K562 (cell line): Measurements from ENCODE around the gene COX7A2. TPM values are rescaled to one million over a fixed set of nuclear protein-coding genes. Genes with fewer than 3 reads are reported as not detected.

ENCODE experiments used
- ATAC-seq: fragments of 200-7000 bp; cut with Tn5 transposase; 3 replicates; pipeline ENCODE4 v1.9.1; 2020; ENCODE audit warnings: moderate library complexity
- BruUV-seq: library from RNA; stranded (reverse); fragments of 400-500 nt; replicated peaks from 2 replicates; lab custom pipeline; 2021; lab: Mats Ljungman, UMichigan
- CTCF ChIA-PET: fragments of 300-600 bp; formaldehyde crosslinking; extraction: SDS; loops from one replicate; lab custom pipeline; 2021; ENCODE audit warnings: low intra/inter-chr PET ratio; lab: Yijun Ruan, JAX
- POLR2A ChIA-PET: fragments of 300-600, 350-650 bp; sonication (Branson Sonifier 250); formaldehyde crosslinking; extraction: SDS; loops from one replicate; lab custom pipeline; 2021; ENCODE audit warnings: antibody characterized with exemption, inconsistent platforms; lab: Yijun Ruan, JAX
- DNase-seq, 4 experiments: peaks; one replicate each; pipeline versions ENCODE4 v3.0.0 to v3.0.0-alpha.2; 2011 to 2018; ENCODE audit warnings: low spot score in 3 of 4, mixed read lengths in 3 of 4; ENCODE audit errors: extremely low read depth in 1 of 4
- FAIRE-seq: peaks from 2 replicates; lab custom pipeline; 2011; peaks lifted over from hg19 to GRCh38; lab: Jason Lieb, UNC
- H2AFZ ChIP-seq: 2 replicates; pipeline ENCODE4 v1.6.0; 2011; ENCODE audit warnings: low read depth, low read length, control low read depth, inconsistent platforms
- H3K27ac ChIP-seq: fragments of 200-600 bp; 3 replicates; pipeline ENCODE4 v1.8.0; 2011; ENCODE audit warnings: low read depth, mild to moderate bottlenecking, control low read depth, inconsistent platforms, low read length, moderate library complexity, mixed read lengths; ENCODE audit errors: extremely low read depth
- H3K27me3 ChIP-seq, 2 experiments: fragments of 300-600 bp in 1 of 2; 2 replicates in 1 of 2; 3 replicates in 1 of 2; pipeline versions ENCODE4 v1.6.0 to v1.8.0; 2011; ENCODE audit warnings: inconsistent platforms in 2 of 2, low read length in 2 of 2, mild to moderate bottlenecking in 1 of 2, mixed read lengths in 1 of 2, moderate library complexity in 1 of 2; ENCODE audit not compliant: control insufficient read depth in 2 of 2, insufficient read depth in 2 of 2
- H3K36me3 ChIP-seq: fragments of 300-600 bp; 3 replicates; pipeline ENCODE4 v1.8.0; 2011; ENCODE audit warnings: mild to moderate bottlenecking, low read length, inconsistent platforms; ENCODE audit not compliant: control insufficient read depth, insufficient read depth
- H3K4me1 ChIP-seq, 2 experiments: fragments of 200-600 bp in 1 of 2; replicated peaks in 1 of 2; 2 replicates in 1 of 2; 3 replicates in 1 of 2; pipeline versions ENCODE4 v1.5.1 to v1.8.0; 2011; ENCODE audit warnings: inconsistent platforms in 2 of 2, low read length in 2 of 2, mild to moderate bottlenecking in 1 of 2, mixed read lengths in 1 of 2, moderate library complexity in 1 of 2; ENCODE audit not compliant: control insufficient read depth in 2 of 2, insufficient read depth in 2 of 2
- H3K4me2 ChIP-seq: 2 replicates; pipeline ENCODE4 v1.6.1; 2011; ENCODE audit warnings: low read length, control low read depth, inconsistent platforms, mixed read lengths; ENCODE audit not compliant: insufficient read depth
- H3K4me3 ChIP-seq: fragments of 200-600 bp; sonication (generic), shearing (Covaris generic); 2 replicates; pipeline ENCODE4 v1.5.1; 2016; ENCODE audit warnings: control low read depth, inconsistent platforms
- H3K79me2 ChIP-seq: fragments of 200-600 bp; 3 replicates; pipeline ENCODE4 v1.8.0; 2011; ENCODE audit warnings: low read length, inconsistent platforms; ENCODE audit not compliant: control insufficient read depth, insufficient read depth
- H3K9ac ChIP-seq, 2 experiments: 2 replicates each; pipeline versions ENCODE4 v1.6.0 to v1.6.1; 2011; ENCODE audit warnings: low read depth in 2 of 2, low read length in 2 of 2, control low read depth in 1 of 2, inconsistent platforms in 1 of 2, mild to moderate bottlenecking in 1 of 2, mixed read lengths in 1 of 2; ENCODE audit not compliant: insufficient read depth in 1 of 2
- H3K9me1 ChIP-seq: one replicate; pipeline ENCODE4 v1.6.0; 2011; ENCODE audit warnings: inconsistent platforms, mild to moderate bottlenecking, low read length, moderate library complexity; ENCODE audit not compliant: control insufficient read depth, insufficient read depth
- H3K9me3 ChIP-seq: replicated peaks from 2 replicates; pipeline ENCODE4 v1.5.1; 2011; ENCODE audit warnings: low read depth, low read length, inconsistent platforms; ENCODE audit not compliant: control insufficient read depth, insufficient read depth
- H4K20me1 ChIP-seq: replicated peaks from 2 replicates; pipeline ENCODE4 v1.6.1; 2011; ENCODE audit warnings: low read length, inconsistent platforms, mixed read lengths; ENCODE audit not compliant: control insufficient read depth, insufficient read depth
- HNRNPH1 ChIP-seq: fragments of 200-400 bp; formaldehyde crosslinking; optimal IDR thresholded peaks from 2 replicates; pipeline ENCODE3; 2017; ENCODE audit warnings: low read depth, mild to moderate bottlenecking, low read length, moderate library complexity
- ILF3 ChIP-seq: fragments of 450-650 bp; IDR thresholded peaks from 2 replicates; pipeline ENCODE4 v1.6.1; 2018; ENCODE audit warnings: antibody characterized with exemption, mild to moderate bottlenecking, moderate library complexity, borderline replicate concordance
- MCM5 ChIP-seq: fragments of 450-650 bp; IDR thresholded peaks from 2 replicates; pipeline ENCODE4 v1.6.1; 2016; ENCODE audit warnings: low read depth
- SMARCE1 ChIP-seq: fragments of 450-650 bp; IDR thresholded peaks from 2 replicates; pipeline ENCODE4 v1.7.1; 2016; ENCODE audit warnings: mild to moderate bottlenecking
- ZBTB17 ChIP-seq: fragments of 450-650 bp; formaldehyde crosslinking; IDR thresholded peaks from 2 replicates; pipeline ENCODE4 v1.4.0; 2020; ENCODE audit warnings: mild to moderate bottlenecking
- ZBTB40 ChIP-seq, 2 experiments: fragments of 450-650 bp in 1 of 2; sonication (generic) in 1 of 2; formaldehyde crosslinking in 1 of 2; IDR thresholded peaks; 2 replicates each; pipeline versions ENCODE4 v1.7.1 to v1.9.0; 2016 to 2022; ENCODE audit warnings: inconsistent platforms in 1 of 2, mild to moderate bottlenecking in 1 of 2, missing genetic modification reagents in 1 of 2
- WGBS: fragments of 100-300 bp; shearing (Covaris generic); methylation state at CpG from one replicate; pipeline ENCODE4 v1.1.6; 2016; ENCODE audit warnings: low coverage, mixed read lengths; ENCODE audit not compliant: insufficient coverage; ENCODE audit errors: missing lambda C conversion rate; 5-methylcytosine and 5-hydroxymethylcytosine counted together
- in situ Hi-C: fragments of 300-500 bp; cut with MboI; formaldehyde crosslinking; loops from 4 replicates; pipeline ENCODE4 v1.15.0; 2018; ENCODE audit warnings: inconsistent platforms, mixed read lengths
- intact Hi-C: fragments of 100-400 bp; cut with micrococcal nuclease; formaldehyde crosslinking; loops from 2 replicates; pipeline ENCODE4 v1.14.2; 2022
- polyA plus RNA-seq, 8 experiments: library from polyadenylated mRNA; depleted of rRNA in 4 of 8; stranded (reverse) in 5 of 8; unstranded in 3 of 8; fragments of >200 nt; fragmentation: Nextera tagmentation in 2 of 8; fragmentation: Illumina TruSeq in 1 of 8; extraction: Ambion mirVana in 2 of 8; extraction: Trizol in 1 of 8; gene quantifications; 2 replicates each; pipeline versions ENCODE4 v1.2.1 to v1.2.3, GENCODE V29; 2011 to 2014; ENCODE audit warnings: inconsistent platforms in 1 of 8, missing spikeins in 1 of 8
- total RNA-seq, 7 experiments: library from RNA; depleted of rRNA in 6 of 7; stranded (reverse); fragments of >200 nt in 6 of 7; fragmentation: Illumina TruSeq in 2 of 7; extraction: Trizol in 2 of 7; gene quantifications; 2 replicates each; pipeline versions ENCODE4 v1.2.1 to v1.2.3, GENCODE V29; 2011 to 2021; ENCODE audit warnings: low replicate concordance in 1 of 7
- TF ChIP-seq, protein P1 (sequence below): fragments of 250-450 bp; sonication (Bioruptor Pico); IDR thresholded peaks from 2 replicates; pipeline ENCODE4 v1.5.0; 2020; ENCODE audit warnings: mild to moderate bottlenecking

The COX7A2 gene
- total and polyA plus RNA-seq, 9 of the 15 experiments (the other 6 are each of a cell fraction or from before 2014, with no cell fraction given): 234 to 2,216 (median 585) TPM

DNA sequence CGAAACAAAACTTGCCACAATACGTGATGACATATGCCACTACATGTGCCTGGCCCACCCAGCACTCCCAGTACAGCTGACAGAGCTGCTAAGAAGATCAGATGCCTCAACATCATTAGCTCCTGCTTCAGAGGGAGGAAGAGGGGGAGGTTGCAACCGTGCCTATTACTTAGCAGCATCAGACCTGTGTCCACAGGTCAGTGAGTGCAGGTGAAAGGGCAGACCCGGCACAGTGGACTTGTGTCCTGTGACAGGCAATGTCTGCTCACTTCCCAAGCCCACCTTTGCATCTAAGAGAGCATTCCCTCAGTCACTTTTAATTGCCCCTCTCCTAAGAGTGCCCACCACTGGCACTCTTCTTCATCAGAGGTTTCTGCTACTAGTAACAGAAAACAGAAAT, 28.3 kb downstream of the COX7A2 start:
- H3K79me2 ChIP-seq: no peaks in the 10 kb centered on the region
- in situ Hi-C loops: no loop called here

More for the DNA sequence above, 28.3 kb downstream of the COX7A2 start:
- Histone ChIP-seq H3K4me3 (no peak overlapping the region), H3K9me3 (no peaks in the 10 kb centered on the region), H3K4me2 (no peak overlapping the region), H3K36me3 (no peaks in the 10 kb centered on the region), H3K9ac (no peak overlapping the region), H3K27me3 (no peaks in the 10 kb centered on the region), H2AFZ (no peak overlapping the region), H3K4me1 (no peaks in the 10 kb centered on the region), H4K20me1 (no peaks in the 10 kb centered on the region), H3K27ac (no peak overlapping the region), H3K9me1 (no peaks in the 10 kb centered on the region)
- ATAC-seq: no peak
- no peak for TF ChIP-seq ILF3
- no peak for TF ChIP-seq MCM5
- TF ChIP-seq ZBTB17 (CRISPR knock-in tag): no peak
- TF ChIP-seq SMARCE1: no peak
- TF ChIP-seq HNRNPH1: no peak
- TF ChIP-seq, protein P1, sequence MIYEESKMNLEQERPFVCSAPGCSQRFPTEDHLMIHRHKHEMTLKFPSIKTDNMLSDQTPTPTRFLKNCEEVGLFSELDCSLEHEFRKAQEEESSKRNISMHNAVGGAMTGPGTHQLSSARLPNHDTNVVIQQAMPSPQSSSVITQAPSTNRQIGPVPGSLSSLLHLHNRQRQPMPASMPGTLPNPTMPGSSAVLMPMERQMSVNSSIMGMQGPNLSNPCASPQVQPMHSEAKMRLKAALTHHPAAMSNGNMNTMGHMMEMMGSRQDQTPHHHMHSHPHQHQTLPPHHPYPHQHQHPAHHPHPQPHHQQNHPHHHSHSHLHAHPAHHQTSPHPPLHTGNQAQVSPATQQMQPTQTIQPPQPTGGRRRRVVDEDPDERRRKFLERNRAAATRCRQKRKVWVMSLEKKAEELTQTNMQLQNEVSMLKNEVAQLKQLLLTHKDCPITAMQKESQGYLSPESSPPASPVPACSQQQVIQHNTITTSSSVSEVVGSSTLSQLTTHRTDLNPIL (CRISPR knock-in tag): no peak
- no peak for TF ChIP-seq ZBTB40 (IDR thresholded peaks at IDR 0.05)
- no peak for TF ChIP-seq ZBTB40 (CRISPR knock-in tag; IDR thresholded peaks at IDR 0.05)
- ChIA-PET POLR2A (interaction anchor here (0.6 kb wide), 1 partner anchor 1524 kb away, joined by 3 read pairs; no protein-coding TSS in a partner anchor), CTCF (interaction anchor here (0.7 kb wide), 1 partner anchor 14 kb away, joined by 3 read pairs; no protein-coding TSS in a partner anchor)
- DNase-seq: no peak
- WGBS: 2% methylated on average over 4 of the region's 4 CpGs
- no peak for FAIRE-seq
- BruUV-seq: no TSS peak
- intact Hi-C loops: no loop called here
